B cell (primary cell): Measurements from ENCODE around the gene OR5A2.

Experiments
- EZH2 ChIP-seq: IDR thresholded peaks from 2 replicates; pipeline ENCODE4 v1.6.1; 2012; ENCODE audit warnings: borderline replicate concordance, low read depth, mild to moderate bottlenecking, moderate library complexity, low read length; ENCODE audit not compliant: insufficient read depth, poor library complexity, severe bottlenecking
- TF ChIP-seq, protein P1 (sequence below): fragments of 200-600 bp; IDR thresholded peaks from one replicate; pipeline ENCODE4 v1.8.0; 2022; ENCODE audit warnings: antibody characterized with exemption, mild to moderate bottlenecking

DNA sequence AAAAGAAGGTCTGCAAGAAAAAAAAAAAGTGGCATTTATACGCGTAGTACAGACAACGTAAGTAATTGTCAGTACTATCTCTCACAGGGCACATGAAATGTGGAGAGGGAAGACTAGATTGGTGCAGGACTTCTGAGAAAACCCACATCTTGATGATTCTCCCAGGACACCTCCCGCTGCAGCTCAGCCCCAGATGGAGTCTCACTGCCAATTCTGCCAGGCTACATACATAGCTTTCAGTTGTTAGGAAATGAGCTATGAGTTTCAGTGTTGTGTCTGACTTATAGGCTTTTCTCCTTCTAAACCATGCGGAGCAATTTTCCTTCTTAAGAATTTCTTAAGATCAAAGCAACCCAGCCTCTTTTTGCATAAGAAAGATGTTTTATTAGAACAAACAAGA, 9.6 kb downstream of the OR5A2 start:
- TF ChIP-seq, protein P1, sequence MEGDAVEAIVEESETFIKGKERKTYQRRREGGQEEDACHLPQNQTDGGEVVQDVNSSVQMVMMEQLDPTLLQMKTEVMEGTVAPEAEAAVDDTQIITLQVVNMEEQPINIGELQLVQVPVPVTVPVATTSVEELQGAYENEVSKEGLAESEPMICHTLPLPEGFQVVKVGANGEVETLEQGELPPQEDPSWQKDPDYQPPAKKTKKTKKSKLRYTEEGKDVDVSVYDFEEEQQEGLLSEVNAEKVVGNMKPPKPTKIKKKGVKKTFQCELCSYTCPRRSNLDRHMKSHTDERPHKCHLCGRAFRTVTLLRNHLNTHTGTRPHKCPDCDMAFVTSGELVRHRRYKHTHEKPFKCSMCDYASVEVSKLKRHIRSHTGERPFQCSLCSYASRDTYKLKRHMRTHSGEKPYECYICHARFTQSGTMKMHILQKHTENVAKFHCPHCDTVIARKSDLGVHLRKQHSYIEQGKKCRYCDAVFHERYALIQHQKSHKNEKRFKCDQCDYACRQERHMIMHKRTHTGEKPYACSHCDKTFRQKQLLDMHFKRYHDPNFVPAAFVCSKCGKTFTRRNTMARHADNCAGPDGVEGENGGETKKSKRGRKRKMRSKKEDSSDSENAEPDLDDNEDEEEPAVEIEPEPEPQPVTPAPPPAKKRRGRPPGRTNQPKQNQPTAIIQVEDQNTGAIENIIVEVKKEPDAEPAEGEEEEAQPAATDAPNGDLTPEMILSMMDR: no peak
- TF ChIP-seq EZH2: no peak
